Tibial artery (tissue), 4 donors: ENCODE measurements around the gene CLHC1.
A peak's percentile ranks its signal among the peaks of the same experiment; 100 is the strongest.
"Not testable (repeated sequence)": the region's sequence is repeated elsewhere in the genome, so short reads cannot be mapped to it uniquely, and the experiment has no call there.

Experiments
- DNase-seq, 2 donors: peaks; one replicate each; pipeline ENCODE4 v3.0.0-alpha.2; 2019
- H3K27ac ChIP-seq, 2 donors: fragments of 200-600 bp; sonication (generic) in 1 of 2; 1 replicate in 1 of 2; 2 replicates in 1 of 2; pipeline ENCODE4 v1.5.1; 2018 to 2019; ENCODE audit warnings: mild to moderate bottlenecking in 1 of 2
- H3K27me3 ChIP-seq, 2 donors: fragments of 200-600 bp; sonication (generic) in 1 of 2; one replicate each; pipeline versions ENCODE4 v1.5.1 to v1.6.0; 2016 to 2019
- H3K36me3 ChIP-seq, 3 donors: fragments of 200-600 bp; sonication (generic) in 2 of 3; one replicate each; pipeline ENCODE4 v1.5.1; 2016 to 2019; ENCODE audit warnings: mild to moderate bottlenecking in 2 of 3
- H3K4me1 ChIP-seq, 4 donors: fragments of 200-600 bp; sonication (generic) in 2 of 4; 1 replicate in 3 of 4; 2 replicates in 1 of 4; pipeline ENCODE4 v1.5.1; 2016 to 2019
- H3K4me3 ChIP-seq, 2 donors: fragments of 200-600 bp; sonication (generic) in 1 of 2; 1 replicate in 1 of 2; 2 replicates in 1 of 2; pipeline ENCODE4 v1.5.1; 2018 to 2019; ENCODE audit warnings: mild to moderate bottlenecking in 2 of 2
- H3K9me3 ChIP-seq, 3 donors: fragments of 200-600 bp; sonication (generic) in 1 of 3; one replicate each; pipeline ENCODE4 v1.5.1; 2016 to 2019
- intact Hi-C: fragments of 100-400 bp; cut with DNase I; formaldehyde crosslinking; loops from one replicate; pipeline ENCODE4 v1.15.0; 2023; ENCODE audit warnings: low total_unique reads
- TF ChIP-seq, protein P1 (sequence below), 2 experiments: fragments of 200-600 bp in 1 of 2; fragments of 450-650 bp in 1 of 2; IDR thresholded peaks; one replicate each; pipeline ENCODE4 v1.5.1; 2017 to 2019; ENCODE audit warnings: antibody characterized with exemption in 2 of 2, mild to moderate bottlenecking in 1 of 2, moderate library complexity in 1 of 2

The CLHC1 gene

GRCh38 chr2:55242617-55243016, 10.5 kb upstream of the CLHC1 start:
- H3K36me3 ChIP-seq, result peaks cover 34 to 88% (median 58%) of the 10 kb centered on the region in 3 donors
- no peak for DNase-seq
- TF ChIP-seq, protein P1, sequence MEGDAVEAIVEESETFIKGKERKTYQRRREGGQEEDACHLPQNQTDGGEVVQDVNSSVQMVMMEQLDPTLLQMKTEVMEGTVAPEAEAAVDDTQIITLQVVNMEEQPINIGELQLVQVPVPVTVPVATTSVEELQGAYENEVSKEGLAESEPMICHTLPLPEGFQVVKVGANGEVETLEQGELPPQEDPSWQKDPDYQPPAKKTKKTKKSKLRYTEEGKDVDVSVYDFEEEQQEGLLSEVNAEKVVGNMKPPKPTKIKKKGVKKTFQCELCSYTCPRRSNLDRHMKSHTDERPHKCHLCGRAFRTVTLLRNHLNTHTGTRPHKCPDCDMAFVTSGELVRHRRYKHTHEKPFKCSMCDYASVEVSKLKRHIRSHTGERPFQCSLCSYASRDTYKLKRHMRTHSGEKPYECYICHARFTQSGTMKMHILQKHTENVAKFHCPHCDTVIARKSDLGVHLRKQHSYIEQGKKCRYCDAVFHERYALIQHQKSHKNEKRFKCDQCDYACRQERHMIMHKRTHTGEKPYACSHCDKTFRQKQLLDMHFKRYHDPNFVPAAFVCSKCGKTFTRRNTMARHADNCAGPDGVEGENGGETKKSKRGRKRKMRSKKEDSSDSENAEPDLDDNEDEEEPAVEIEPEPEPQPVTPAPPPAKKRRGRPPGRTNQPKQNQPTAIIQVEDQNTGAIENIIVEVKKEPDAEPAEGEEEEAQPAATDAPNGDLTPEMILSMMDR (IDR thresholded peaks at IDR 0.05), result no peak
- H3K27ac ChIP-seq, result no peak overlapping the region
- no peak overlapping the region for H3K4me3 ChIP-seq
- no peaks in the 10 kb centered on the region for H3K4me1 ChIP-seq
- intact Hi-C loops, result no loop called here
- H3K9me3 ChIP-seq, result no peaks in the 10 kb centered on the region
- no peaks in the 10 kb centered on the region for H3K27me3 ChIP-seq

GRCh38 chr2:55241582-55241981, 9.5 kb upstream of the CLHC1 start:
- H3K27me3 ChIP-seq, intact Hi-C loops, H3K4me1 ChIP-seq, H3K27ac ChIP-seq, H3K9me3 ChIP-seq, DNase-seq, H3K4me3 ChIP-seq: not testable (repeated sequence)
- H3K36me3 ChIP-seq, result peaks cover 39 to 85% (median 61%) of the 10 kb centered on the region in 3 donors

DNA sequence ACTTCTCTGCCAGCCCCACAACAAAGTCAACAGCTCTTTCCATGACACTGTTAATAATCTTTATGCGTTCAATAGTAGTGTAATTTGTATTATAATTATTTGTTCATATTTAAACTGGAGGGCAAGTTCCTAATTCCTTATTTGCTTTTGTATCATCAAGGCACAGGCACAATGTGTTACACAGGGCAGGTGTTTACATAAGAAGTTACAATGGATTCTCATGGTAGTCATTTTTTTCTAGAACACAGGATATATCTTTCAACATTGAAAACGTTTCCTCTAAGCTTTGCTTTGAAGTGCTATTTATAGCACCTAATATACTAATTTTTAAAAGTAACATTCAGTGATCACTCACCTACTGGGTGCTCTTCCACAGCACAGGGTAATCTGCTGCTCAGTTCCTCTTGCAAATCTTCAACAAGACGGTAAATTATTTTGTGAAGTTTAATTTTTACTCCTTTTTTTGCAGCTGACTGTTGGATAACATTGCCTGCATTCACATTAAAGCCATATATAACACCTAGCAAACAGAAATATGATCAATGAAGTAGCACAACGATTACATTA, 7.6 kb upstream of the CLHC1 start:
- TF ChIP-seq, protein P1 (IDR thresholded peaks at IDR 0.05), result no peak
- Histone ChIP-seq H3K27me3 (no peaks in the 10 kb centered on the region), H3K36me3 (peaks cover 52 to 85% (median 78%) of the 10 kb centered on the region in 3 donors), H3K9me3 (no peaks in the 10 kb centered on the region), H3K4me3 (no peak overlapping the region), H3K4me1 (peaks cover 0 to 6% (median 0%) of the 10 kb centered on the region in 4 donors), H3K27ac (no peak overlapping the region)
- no peak for DNase-seq
- intact Hi-C loops, result loop anchor here (10.0 kb wide), 1 partner anchor 185 kb away; no protein-coding TSS in a partner anchor

GRCh38 chr2:55236992-55237543, 5.0 kb upstream of the CLHC1 start:
- H3K36me3 ChIP-seq, result peaks cover 49 to 68% (median 67%) of the 10 kb centered on the region in 3 donors
- H3K4me3 ChIP-seq, result no peak overlapping the region
- no peaks in the 10 kb centered on the region for H3K9me3 ChIP-seq
- no peak for DNase-seq
- no peak overlapping the region for H3K27ac ChIP-seq
- no peaks in the 10 kb centered on the region for H3K27me3 ChIP-seq
- TF ChIP-seq, protein P1 (IDR thresholded peaks at IDR 0.05), result no peak
- intact Hi-C loops, result loop anchor here (10.0 kb wide), 1 partner anchor 188 kb away; no protein-coding TSS in a partner anchor
- peaks cover 0 to 22% (median 16%) of the 10 kb centered on the region in 4 donors for H3K4me1 ChIP-seq

DNA sequence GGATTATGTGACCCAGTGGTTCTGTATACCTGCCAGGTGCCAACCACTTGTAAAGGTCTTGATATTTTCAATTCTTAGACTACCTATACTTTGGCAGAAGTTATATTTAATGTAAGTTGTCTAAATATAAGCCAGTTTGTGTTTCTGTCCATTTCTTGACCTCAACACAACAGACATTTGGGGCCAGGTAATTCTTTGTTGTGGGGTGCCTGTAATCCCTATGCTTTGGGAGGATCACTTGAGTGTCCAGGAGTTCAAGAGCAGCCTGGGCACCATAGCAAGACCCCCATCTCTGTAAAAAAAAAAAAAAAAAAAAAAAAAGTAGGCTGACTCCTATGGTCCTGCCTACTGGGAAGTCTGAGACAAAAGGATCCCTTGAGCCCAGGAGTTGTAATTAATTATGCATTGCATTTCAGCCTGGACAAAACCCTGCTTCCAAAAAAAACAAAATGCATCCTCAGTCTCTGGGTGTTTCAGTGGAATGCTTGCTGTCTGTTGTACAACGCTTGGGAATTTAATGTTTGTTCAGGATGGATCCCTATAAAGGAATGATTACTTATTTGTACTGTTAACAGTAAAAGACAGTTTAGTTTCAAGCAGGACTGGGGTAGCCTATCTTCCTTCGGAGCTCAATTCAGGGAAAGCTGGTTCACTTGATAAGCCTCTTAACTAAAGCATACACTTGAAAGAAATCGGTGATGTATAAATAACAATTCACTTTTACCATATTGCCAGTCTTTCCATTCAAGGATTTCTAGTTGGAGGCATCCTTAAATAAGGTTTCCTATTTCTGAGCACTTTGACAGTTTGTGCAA, 3.8 kb upstream of the CLHC1 start:
- Histone ChIP-seq H3K4me3 (no peak overlapping the region), H3K27me3 (no peaks in the 10 kb centered on the region), H3K4me1 (peaks cover 0 to 28% (median 19%) of the 10 kb centered on the region in 4 donors), H3K9me3 (no peaks in the 10 kb centered on the region), H3K36me3 (peaks cover 40 to 61% (median 61%) of the 10 kb centered on the region in 3 donors), H3K27ac (no peak overlapping the region)
- TF ChIP-seq, protein P1 (IDR thresholded peaks at IDR 0.05), result no peak
- intact Hi-C loops, result loop anchor here (10.0 kb wide), 1 partner anchor 189 kb away; no protein-coding TSS in a partner anchor
- DNase-seq, result no peak

GRCh38 chr2:55233658-55233940, 1.5 kb upstream of the CLHC1 start:
- Histone ChIP-seq H3K9me3 (no peaks in the 10 kb centered on the region), H3K4me3 (peak overlapping the region; percentile 64 to 84), H3K4me1 (peaks cover 0 to 29% (median 20%) of the 10 kb centered on the region in 4 donors), H3K36me3 (peaks cover 32 to 46% (median 42%) of the 10 kb centered on the region in 3 donors), H3K27me3 (no peaks in the 10 kb centered on the region), H3K27ac (peak overlapping the region; percentile 87 to 91)
- DNase-seq, result no peak
- TF ChIP-seq, protein P1 (IDR thresholded peaks at IDR 0.05), result no peak
- intact Hi-C loops, result loop anchor here (10.0 kb wide), 1 partner anchor 191 kb away; no protein-coding TSS in a partner anchor
